Calu3 (cell line): ENCODE data around the gene ACBD3. TPM values are rescaled to one million over a fixed set of nuclear protein-coding genes. Genes with fewer than 3 reads are reported as not detected.

Experiments
- BruUV-seq: library from RNA; stranded (reverse); fragments of 400-500 nt; replicated peaks from 2 replicates; lab custom pipeline; 2021; lab: Mats Ljungman, UMichigan
- CTCF ChIA-PET: fragments of 300-600 bp; sonication (Branson Sonifier 250); formaldehyde crosslinking; loops from one replicate; lab custom pipeline; 2022; ENCODE audit warnings: antibody characterized with exemption; lab: Charles Lee
- DNase-seq: peaks from one replicate; pipeline ENCODE4 v3.0.0; 2022
- H3K27ac Mint-ChIP-seq: one replicate; pipeline ENCODE4 v1.8.0; 2022; ENCODE audit warnings: mixed read lengths; ENCODE audit not compliant: unreplicated experiment
- H3K27me3 Mint-ChIP-seq: one replicate; pipeline ENCODE4 v1.8.0; 2022; ENCODE audit warnings: mixed read lengths; ENCODE audit not compliant: unreplicated experiment
- H3K36me3 Mint-ChIP-seq: one replicate; pipeline ENCODE4 v1.8.0; 2022; ENCODE audit warnings: mild to moderate bottlenecking, moderate library complexity, mixed read lengths; ENCODE audit not compliant: insufficient read depth, unreplicated experiment
- H3K4me1 Mint-ChIP-seq: one replicate; pipeline ENCODE4 v1.8.0; 2022; ENCODE audit warnings: mild to moderate bottlenecking, low read depth, mixed read lengths; ENCODE audit not compliant: unreplicated experiment
- H3K4me3 Mint-ChIP-seq: one replicate; pipeline ENCODE4 v1.8.0; 2022; ENCODE audit warnings: mild to moderate bottlenecking, low read depth, moderate library complexity, mixed read lengths; ENCODE audit not compliant: unreplicated experiment
- H3K9me3 Mint-ChIP-seq: one replicate; pipeline ENCODE4 v1.8.0; 2022; ENCODE audit warnings: low read depth, mixed read lengths; ENCODE audit not compliant: unreplicated experiment
- intact Hi-C: fragments of 100-400 bp; cut with micrococcal nuclease; formaldehyde crosslinking; loops from one replicate; pipeline ENCODE4 v1.10.0; 2022; ENCODE audit not compliant: unreplicated experiment
- total RNA-seq: library from RNA; stranded (reverse); gene quantifications from 2 replicates; pipeline ENCODE4 v1.2.3, GENCODE V29; 2022
- TF ChIP-seq, protein P1 (sequence below): fragments of 200-600 bp; IDR thresholded peaks from one replicate; pipeline ENCODE4 v1.8.0; 2022; ENCODE audit warnings: antibody characterized with exemption; ENCODE audit not compliant: unreplicated experiment

The ACBD3 gene
- total RNA-seq, 1 experiment from 2014 or later, result 51.6 TPM

DNA sequence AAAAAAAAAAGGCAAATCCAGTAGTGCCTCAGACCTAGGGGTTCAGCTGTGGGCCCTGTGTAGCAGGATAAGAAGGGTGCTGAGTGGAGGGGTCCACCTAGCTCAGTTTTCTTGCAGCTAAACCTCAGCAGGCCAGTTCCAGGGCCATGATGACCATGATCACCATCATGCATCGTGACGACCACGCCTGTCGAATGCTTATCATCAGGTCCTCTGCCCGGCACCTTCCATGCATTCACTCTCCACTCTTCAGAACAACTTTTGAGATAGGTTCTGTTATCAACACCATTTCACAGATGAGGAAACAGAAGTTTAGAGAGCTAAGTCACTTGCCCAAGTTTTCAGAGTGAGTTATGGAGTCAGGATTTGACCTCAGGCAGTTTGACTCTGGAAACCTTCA, 54.9 kb downstream of the ACBD3 start:
- no peak overlapping the region for H3K4me3 Mint-ChIP-seq
- H3K27ac Mint-ChIP-seq, result no peak overlapping the region
- no TSS peak for BruUV-seq
- no peak for DNase-seq
- TF ChIP-seq, protein P1, sequence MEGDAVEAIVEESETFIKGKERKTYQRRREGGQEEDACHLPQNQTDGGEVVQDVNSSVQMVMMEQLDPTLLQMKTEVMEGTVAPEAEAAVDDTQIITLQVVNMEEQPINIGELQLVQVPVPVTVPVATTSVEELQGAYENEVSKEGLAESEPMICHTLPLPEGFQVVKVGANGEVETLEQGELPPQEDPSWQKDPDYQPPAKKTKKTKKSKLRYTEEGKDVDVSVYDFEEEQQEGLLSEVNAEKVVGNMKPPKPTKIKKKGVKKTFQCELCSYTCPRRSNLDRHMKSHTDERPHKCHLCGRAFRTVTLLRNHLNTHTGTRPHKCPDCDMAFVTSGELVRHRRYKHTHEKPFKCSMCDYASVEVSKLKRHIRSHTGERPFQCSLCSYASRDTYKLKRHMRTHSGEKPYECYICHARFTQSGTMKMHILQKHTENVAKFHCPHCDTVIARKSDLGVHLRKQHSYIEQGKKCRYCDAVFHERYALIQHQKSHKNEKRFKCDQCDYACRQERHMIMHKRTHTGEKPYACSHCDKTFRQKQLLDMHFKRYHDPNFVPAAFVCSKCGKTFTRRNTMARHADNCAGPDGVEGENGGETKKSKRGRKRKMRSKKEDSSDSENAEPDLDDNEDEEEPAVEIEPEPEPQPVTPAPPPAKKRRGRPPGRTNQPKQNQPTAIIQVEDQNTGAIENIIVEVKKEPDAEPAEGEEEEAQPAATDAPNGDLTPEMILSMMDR, result no peak
- H3K27me3 Mint-ChIP-seq, result no peaks in the 10 kb centered on the region
- no peaks in the 10 kb centered on the region for H3K9me3 Mint-ChIP-seq
- intact Hi-C loops, result no loop called here
- H3K36me3 Mint-ChIP-seq, result peaks cover 37% of the 10 kb centered on the region
- H3K4me1 Mint-ChIP-seq, result peaks cover 62% of the 10 kb centered on the region
- CTCF ChIA-PET, result interaction anchor here (1.4 to 1.7 kb wide), 2 partner anchors 18 to 69 kb away, joined by 4 to 5 read pairs; partner anchors contain the start of gene H3-3A

DNA sequence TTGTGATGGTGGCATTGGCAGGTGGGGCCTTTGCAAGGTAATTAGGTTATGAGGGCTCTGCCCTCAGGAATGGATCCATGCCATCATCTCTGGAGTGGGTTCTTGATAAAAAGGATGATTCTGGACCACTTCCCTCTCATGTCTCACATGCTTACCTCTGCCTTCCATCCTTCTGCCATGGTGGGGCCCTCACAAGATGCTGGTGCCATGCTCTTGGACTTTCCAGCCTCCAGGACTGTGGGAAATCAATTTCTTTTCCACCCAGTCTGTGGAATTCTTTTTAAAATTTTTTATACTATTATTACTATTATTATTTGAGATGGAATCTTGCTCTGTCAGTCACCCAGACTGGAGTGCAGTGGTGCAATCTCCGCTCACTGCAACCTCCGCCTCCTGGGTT, 57.3 kb downstream of the ACBD3 start:
- Mint-ChIP-seq H3K36me3 (peaks cover 39% of the 10 kb centered on the region), H3K9me3 (no peaks in the 10 kb centered on the region), H3K4me3 (no peak overlapping the region), H3K27me3 (no peaks in the 10 kb centered on the region), H3K4me1 (peaks cover 62% of the 10 kb centered on the region), H3K27ac (peak overlapping the region; percentile 97)
- TF ChIP-seq, protein P1, result no peak
- BruUV-seq, result no TSS peak
- intact Hi-C loops, result loop anchor here (5.0 kb wide), 1 partner anchor 203 kb away; no protein-coding TSS in a partner anchor
- no peak for DNase-seq
- CTCF ChIA-PET, result no interaction called here

DNA sequence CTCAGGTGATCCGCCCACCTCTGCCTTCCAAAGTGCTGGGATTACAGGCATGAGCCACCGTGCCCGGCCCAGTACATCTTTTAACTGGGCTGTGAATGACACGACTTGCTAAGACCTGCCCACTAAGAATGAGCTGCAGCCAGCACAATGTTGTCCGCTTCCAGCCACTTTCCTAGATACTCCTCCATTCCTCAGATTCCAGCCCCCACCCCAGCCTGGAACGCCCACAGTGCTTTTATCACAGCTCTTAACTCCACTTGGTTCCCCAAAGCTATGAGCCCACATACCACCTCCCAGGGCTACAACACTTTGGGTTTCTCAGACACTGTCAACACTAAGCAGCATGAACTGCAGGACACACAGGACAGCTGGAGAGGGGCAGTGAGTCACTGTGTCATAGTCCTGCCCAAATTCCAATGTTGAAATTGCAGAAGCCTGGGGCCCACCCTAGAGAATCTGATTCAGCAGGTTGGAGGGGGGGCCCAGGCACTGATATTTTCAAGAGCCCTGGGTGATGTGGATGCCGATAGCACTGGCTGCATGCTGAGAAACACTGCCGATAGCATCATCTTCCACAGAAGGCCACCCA, 58.0 kb downstream of the ACBD3 start:
- peak overlapping the region; percentile 97 for H3K27ac Mint-ChIP-seq
- peak overlapping the region; percentile 67 for H3K4me3 Mint-ChIP-seq
- H3K9me3 Mint-ChIP-seq, result no peaks in the 10 kb centered on the region
- intact Hi-C loops, result loop anchor here (5.0 kb wide), 1 partner anchor 204 kb away; no protein-coding TSS in a partner anchor
- peak; percentile 42 for DNase-seq
- peaks cover 62% of the 10 kb centered on the region for H3K4me1 Mint-ChIP-seq
- TF ChIP-seq, protein P1, result no peak
- CTCF ChIA-PET, result interaction anchor here (0.7 to 1.5 kb wide), 5 partner anchors 20 to 205 kb away, joined by 3 to 5 read pairs (median 4); no protein-coding TSS in a partner anchor
- peaks cover 46% of the 10 kb centered on the region for H3K36me3 Mint-ChIP-seq
- TSS peak; percentile 91 for BruUV-seq
- no peaks in the 10 kb centered on the region for H3K27me3 Mint-ChIP-seq

DNA sequence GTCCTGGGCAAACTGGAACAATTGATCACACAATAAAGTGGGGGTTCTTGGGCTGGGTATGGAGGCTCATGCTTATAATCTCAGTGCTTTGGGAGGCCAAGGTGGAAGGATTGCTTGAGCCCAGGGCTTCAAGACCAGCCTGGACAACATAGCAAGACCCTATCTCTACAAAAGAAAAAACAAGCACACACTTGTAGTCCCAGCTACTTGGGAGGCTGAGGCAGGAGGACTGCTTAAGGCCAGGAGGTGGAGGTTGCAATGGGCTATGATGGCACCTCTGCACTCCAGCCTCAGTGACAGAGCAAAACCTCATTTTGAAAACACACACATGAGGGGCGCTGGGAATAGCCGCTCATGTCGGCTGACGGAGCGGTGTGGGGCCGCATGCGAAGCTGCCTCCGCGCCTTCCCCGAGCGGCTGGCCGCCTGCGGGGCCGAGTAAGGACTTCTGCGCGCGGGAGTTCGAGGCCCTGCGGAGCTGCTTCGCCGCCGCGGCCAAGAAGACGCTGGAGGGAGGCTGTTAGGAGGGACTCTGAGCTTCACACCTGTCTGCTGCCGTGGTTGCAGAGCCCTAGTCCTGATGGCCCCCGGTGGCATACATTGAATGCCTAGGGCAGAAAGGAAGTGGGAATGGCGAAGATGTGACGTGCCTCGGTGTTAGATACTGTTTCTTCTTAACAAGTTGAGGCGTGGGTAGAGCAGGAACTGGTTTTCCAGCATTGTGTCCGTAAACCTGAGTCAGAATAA, 59.5 kb downstream of the ACBD3 start:
- TF ChIP-seq, protein P1, result no peak
- peak overlapping the region; percentile 97 for H3K27ac Mint-ChIP-seq
- DNase-seq, result peak; percentile 54
- H3K9me3 Mint-ChIP-seq, result no peaks in the 10 kb centered on the region
- intact Hi-C loops, result loop anchor here (5.0 kb wide), 1 partner anchor 205 kb away; no protein-coding TSS in a partner anchor
- TSS peak; percentile 72 for BruUV-seq
- H3K27me3 Mint-ChIP-seq, result no peaks in the 10 kb centered on the region
- peak overlapping the region; percentile 67 for H3K4me3 Mint-ChIP-seq
- H3K36me3 Mint-ChIP-seq, result peaks cover 55% of the 10 kb centered on the region
- CTCF ChIA-PET, result interaction anchor here (0.6 to 3.7 kb wide), 4 partner anchors 55 to 206 kb away, joined by 3 to 50 read pairs (median 12); no protein-coding TSS in a partner anchor
- H3K4me1 Mint-ChIP-seq, result peaks cover 58% of the 10 kb centered on the region
